Neural cell (in vitro differentiated cells): ENCODE results near the gene HOXC10.

Experiments
- EP300 ChIP-seq: fragments of 450-650 bp; conservative IDR thresholded peaks from 2 replicates; pipeline ENCODE4 v1.6.1; 2014; ENCODE audit warnings: antibody characterized with exemption, mild to moderate bottlenecking, moderate library complexity; ENCODE audit not compliant: poor library complexity, severe bottlenecking
- EZH2 ChIP-seq: fragments of 200-600, 300-800 bp; shearing (Covaris generic), sonication (generic); IDR thresholded peaks from 2 replicates; pipeline ENCODE4 v1.6.1; 2014; ENCODE audit warnings: antibody characterized with exemption, low read length, borderline replicate concordance, mild to moderate bottlenecking; ENCODE audit not compliant: insufficient read depth, poor library complexity, severe bottlenecking
- POLR2AphosphoS5 ChIP-seq: IDR thresholded peaks from 2 replicates; pipeline ENCODE4 v1.6.1; 2012
- RAD21 ChIP-seq: fragments of 450-650 bp; conservative IDR thresholded peaks from 2 replicates; pipeline ENCODE4 v1.6.1; 2014; ENCODE audit warnings: antibody characterized with exemption, mild to moderate bottlenecking, moderate library complexity
- SMC3 ChIP-seq: fragments of 450-650 bp; conservative IDR thresholded peaks from 2 replicates; pipeline ENCODE4 v1.6.1; 2014; ENCODE audit warnings: antibody characterized with exemption, mild to moderate bottlenecking, moderate library complexity; ENCODE audit not compliant: poor library complexity
- TF ChIP-seq, protein P1 (sequence below): fragments of 450-650 bp; IDR thresholded peaks from 2 replicates; pipeline ENCODE4 v1.5.1; 2014; ENCODE audit warnings: antibody characterized with exemption, mild to moderate bottlenecking, moderate library complexity; ENCODE audit not compliant: poor library complexity, severe bottlenecking

DNA sequence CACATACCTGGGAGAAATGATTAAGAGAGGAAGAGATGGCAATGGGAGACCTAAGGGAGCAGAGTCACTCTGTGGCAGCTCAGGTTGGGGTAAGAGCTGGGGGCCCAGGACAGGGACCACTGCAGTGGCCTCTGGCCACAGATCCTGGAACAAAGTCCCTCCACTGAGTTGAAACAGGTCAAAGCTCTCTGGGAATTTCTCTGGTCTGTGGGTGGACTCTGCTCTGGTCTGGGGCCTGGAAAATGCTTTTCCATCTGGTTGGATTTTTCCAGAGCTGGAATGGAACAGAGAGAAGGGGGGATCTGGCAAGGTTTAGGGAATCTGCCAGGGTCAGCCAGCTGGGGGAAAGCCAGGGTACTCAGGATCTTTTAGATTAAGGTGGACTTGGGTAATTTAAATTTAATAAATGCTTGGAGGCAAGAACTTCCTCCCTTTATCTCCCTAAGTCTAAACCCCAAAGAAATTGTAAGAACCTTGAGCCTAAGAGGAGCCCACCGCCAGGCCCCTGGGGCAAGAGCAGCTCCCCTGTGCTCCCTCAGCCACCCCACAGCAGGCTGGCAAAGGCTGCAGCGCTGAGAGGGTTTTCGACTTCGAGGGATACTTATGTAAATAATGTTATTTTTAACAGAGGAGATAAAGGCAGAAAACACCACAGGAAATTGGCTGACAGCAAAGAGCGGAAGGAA, 3.7 kb downstream of the HOXC10 start:
- TF ChIP-seq POLR2AphosphoS5 = no peak
- TF ChIP-seq, protein P1, sequence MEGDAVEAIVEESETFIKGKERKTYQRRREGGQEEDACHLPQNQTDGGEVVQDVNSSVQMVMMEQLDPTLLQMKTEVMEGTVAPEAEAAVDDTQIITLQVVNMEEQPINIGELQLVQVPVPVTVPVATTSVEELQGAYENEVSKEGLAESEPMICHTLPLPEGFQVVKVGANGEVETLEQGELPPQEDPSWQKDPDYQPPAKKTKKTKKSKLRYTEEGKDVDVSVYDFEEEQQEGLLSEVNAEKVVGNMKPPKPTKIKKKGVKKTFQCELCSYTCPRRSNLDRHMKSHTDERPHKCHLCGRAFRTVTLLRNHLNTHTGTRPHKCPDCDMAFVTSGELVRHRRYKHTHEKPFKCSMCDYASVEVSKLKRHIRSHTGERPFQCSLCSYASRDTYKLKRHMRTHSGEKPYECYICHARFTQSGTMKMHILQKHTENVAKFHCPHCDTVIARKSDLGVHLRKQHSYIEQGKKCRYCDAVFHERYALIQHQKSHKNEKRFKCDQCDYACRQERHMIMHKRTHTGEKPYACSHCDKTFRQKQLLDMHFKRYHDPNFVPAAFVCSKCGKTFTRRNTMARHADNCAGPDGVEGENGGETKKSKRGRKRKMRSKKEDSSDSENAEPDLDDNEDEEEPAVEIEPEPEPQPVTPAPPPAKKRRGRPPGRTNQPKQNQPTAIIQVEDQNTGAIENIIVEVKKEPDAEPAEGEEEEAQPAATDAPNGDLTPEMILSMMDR = no peak
- no peak for TF ChIP-seq EZH2
- no peak for TF ChIP-seq EP300
- TF ChIP-seq RAD21 = no peak
- TF ChIP-seq SMC3 = no peak
